Measurements from ENCODE around the gene FAM221B.

DNA sequence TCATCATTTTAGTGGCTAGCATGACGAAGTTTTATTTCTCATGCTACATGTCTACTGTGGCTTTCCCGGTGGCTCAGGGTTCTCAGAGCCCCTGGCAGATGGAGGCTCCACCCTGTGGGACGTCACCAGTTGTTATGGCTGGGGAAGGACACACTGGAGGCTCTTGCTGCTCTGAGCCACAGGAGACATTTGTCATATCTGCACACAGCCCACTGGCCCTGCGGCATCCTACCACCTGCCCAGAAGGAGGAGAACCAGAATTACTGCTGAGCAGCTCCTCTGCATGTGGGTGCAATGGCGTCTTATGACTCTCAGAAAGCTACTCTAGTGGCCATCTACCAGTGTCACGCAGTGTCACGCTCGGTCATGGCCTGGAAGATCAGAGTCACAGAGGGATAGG, 35.1 kb upstream of the FAM221B start:
- no peak for TF ChIP-seq POLR2A (IDR thresholded peaks at IDR 0.05; ENCODE audit: low read length)
- no peak for TF ChIP-seq GATA1 (IDR thresholded peaks at IDR 0.05; ENCODE audit: low read depth, low read length)

All from erythroblast (primary cell).